Ovary (tissue), 9 donors: ENCODE data around the gene PRKG1. TPM values are rescaled to one million over a fixed set of nuclear protein-coding genes. Genes with fewer than 3 reads are reported as not detected.

ENCODE experiments used
- DNase-seq, 5 donors: peaks; one replicate each; pipeline ENCODE4 v3.0.0-alpha.2; 2019 to 2020
- H3K27ac ChIP-seq, 2 donors: fragments of 200-600 bp; one replicate each; pipeline versions ENCODE4 v1.5.1 to v1.8.0; 2019 to 2022
- H3K27me3 ChIP-seq: fragments of 200-600 bp; one replicate; pipeline ENCODE4 v1.8.0; 2022
- H3K36me3 ChIP-seq: fragments of 200-600 bp; sonication (generic); one replicate; pipeline ENCODE4 v1.5.1; 2019
- H3K4me1 ChIP-seq: one replicate; pipeline ENCODE4 v1.8.1; 2013; ENCODE audit warnings: mild to moderate bottlenecking, moderate library complexity; ENCODE audit not compliant: insufficient read depth
- H3K4me3 ChIP-seq: fragments of 200-600 bp; sonication (generic); one replicate; pipeline ENCODE4 v1.5.1; 2017
- H3K9me3 ChIP-seq, 2 donors: fragments of 200-600 bp in 1 of 2; sonication (generic) in 1 of 2; one replicate each; pipeline versions ENCODE4 v1.5.1 to v1.8.1; 2013 to 2019; ENCODE audit warnings: mild to moderate bottlenecking in 1 of 2, moderate library complexity in 1 of 2
- EP300 ChIP-seq: sonication (generic); formaldehyde crosslinking; IDR thresholded peaks from one replicate; pipeline ENCODE4 v1.6.1; 2017; ENCODE audit warnings: antibody characterized with exemption
- POLR2A ChIP-seq: fragments of 450-650 bp; IDR thresholded peaks from one replicate; pipeline ENCODE4 v1.6.1; 2017; ENCODE audit warnings: antibody characterized with exemption, mild to moderate bottlenecking, moderate library complexity
- WGBS, 3 donors: extraction: QIAGEN DNeasy Blood & Tissue Kit in 1 of 3; methylation state at CpG; one replicate each; pipeline versions ENCODE4 v1.1.5 to v1.1.7; 2013 to 2017; 5-methylcytosine and 5-hydroxymethylcytosine counted together
- intact Hi-C, 4 donors: fragments of 100-400 bp; cut with DNase I; formaldehyde crosslinking; loops; one replicate each; pipeline versions ENCODE4 v1.11.0 to v1.15.1; 2022 to 2023
- polyA plus RNA-seq, 2 donors: library from polyadenylated mRNA; stranded (reverse); fragments of 200-250 nt in 1 of 2; fragments of 350-450 nt in 1 of 2; fragmentation: Illumina TruSeq in 1 of 2; extraction: RNeasy Lipid Tissue Mini Kit (QIAGEN cat#74804) in 1 of 2; gene quantifications; one replicate each; pipeline ENCODE4 v1.2.3, GENCODE V29; 2013 to 2014
- total RNA-seq, 7 donors: library from RNA; depleted of rRNA in 2 of 7; stranded (reverse); fragments of >200 nt in 2 of 7; fragmentation: NEBNext Ultra II Directional in 3 of 7; extraction: Animal tissue kit (Norgen Biotek cat#: 25700) in 3 of 7; gene quantifications; one replicate each; pipeline versions ENCODE4 v1.1.0 to v1.2.4, GENCODE V29; 2016 to 2023
- TF ChIP-seq, protein P1 (sequence below), 3 donors: fragments of 450-650 bp in 2 of 3; fragments of 200-600 bp in 1 of 3; IDR thresholded peaks; one replicate each; pipeline versions ENCODE4 v1.5.1 to v1.8.0; 2016 to 2022; ENCODE audit warnings: antibody characterized with exemption in 3 of 3, mild to moderate bottlenecking in 1 of 3
- donor health status: DM: no; HTN: no; CAD: no; lungs with moderate emphysema.
- donor health status: DM: no; HTN: no; CAD: no.
- donor health status: Bipolar disorder and iron deficiency.
- donor health status: DM: yes; HTN: yes; CAD: no.
- donor health status: DM: no; HTN: no; CAD: no.
- donor health status: DM: yes; HTN: yes; CAD: no.

PRKG1 gene
- total and polyA plus RNA-seq, 9 donors = 2.8 to 21.1 (median 15.7) TPM

DNA sequence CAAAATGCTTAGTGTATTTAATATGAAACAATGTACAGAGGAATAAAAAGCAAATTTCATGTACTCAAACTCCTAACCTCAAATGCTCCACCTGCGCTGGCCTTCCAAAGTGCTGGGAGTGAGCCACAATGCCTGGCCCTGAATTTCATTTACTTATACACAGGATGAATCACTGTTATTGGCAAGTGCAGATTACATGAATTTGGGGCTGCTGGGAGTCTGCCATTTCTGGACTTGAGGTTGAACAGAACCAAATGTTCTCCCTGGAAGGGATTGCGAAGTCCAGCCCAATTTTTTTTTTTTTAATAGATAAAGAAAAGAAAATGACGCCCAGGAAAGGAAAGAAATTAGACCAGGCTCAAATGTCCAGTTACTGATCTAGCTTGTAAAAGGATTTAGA, 631.9 kb downstream of the PRKG1 start:
- Histone ChIP-seq H3K27ac (no peak overlapping the region), H3K9me3 (no peaks in the 10 kb centered on the region), H3K4me3 (no peak overlapping the region), H3K27me3 (no peaks in the 10 kb centered on the region), H3K36me3 (no peaks in the 10 kb centered on the region), H3K4me1 (no peaks in the 10 kb centered on the region)
- peak; percentile 79 to 96 (median 89) for DNase-seq
- intact Hi-C loops = loop anchor here in 2 of 4 donors (10.0 kb wide), 1 partner anchor 189 kb away; no protein-coding TSS in a partner anchor
- TF ChIP-seq, protein P1, sequence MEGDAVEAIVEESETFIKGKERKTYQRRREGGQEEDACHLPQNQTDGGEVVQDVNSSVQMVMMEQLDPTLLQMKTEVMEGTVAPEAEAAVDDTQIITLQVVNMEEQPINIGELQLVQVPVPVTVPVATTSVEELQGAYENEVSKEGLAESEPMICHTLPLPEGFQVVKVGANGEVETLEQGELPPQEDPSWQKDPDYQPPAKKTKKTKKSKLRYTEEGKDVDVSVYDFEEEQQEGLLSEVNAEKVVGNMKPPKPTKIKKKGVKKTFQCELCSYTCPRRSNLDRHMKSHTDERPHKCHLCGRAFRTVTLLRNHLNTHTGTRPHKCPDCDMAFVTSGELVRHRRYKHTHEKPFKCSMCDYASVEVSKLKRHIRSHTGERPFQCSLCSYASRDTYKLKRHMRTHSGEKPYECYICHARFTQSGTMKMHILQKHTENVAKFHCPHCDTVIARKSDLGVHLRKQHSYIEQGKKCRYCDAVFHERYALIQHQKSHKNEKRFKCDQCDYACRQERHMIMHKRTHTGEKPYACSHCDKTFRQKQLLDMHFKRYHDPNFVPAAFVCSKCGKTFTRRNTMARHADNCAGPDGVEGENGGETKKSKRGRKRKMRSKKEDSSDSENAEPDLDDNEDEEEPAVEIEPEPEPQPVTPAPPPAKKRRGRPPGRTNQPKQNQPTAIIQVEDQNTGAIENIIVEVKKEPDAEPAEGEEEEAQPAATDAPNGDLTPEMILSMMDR (IDR thresholded peaks at IDR 0.05) = no peak
- TF ChIP-seq POLR2A (no peak), EP300 (no peak)
- WGBS, 3 donors = 9 to 11% (median 11%) methylated on average over 3 of the region's 3 CpGs

DNA sequence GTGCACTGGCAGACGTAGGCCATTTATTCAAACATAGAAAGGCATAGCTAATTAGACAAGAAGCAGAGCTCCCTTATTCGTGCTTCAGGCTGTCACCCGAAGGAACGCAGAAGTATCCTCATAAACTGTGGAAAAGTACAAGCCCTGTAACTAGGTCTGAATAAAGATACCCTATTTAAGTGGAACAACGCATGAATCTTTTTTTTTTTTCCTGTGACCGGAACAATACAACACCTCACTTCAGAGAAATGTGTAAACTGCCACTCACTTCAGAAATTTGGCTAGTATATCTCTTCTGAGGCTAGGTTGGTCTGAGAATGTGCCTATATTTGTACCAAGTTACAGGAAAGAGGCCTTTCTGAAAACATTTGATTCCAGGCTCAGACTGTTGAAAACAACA, 633.1 kb downstream of the PRKG1 start:
- H3K36me3 ChIP-seq = no peaks in the 10 kb centered on the region
- no peaks in the 10 kb centered on the region for H3K27me3 ChIP-seq
- WGBS, 3 donors = 78 to 94% (median 92%) methylated on average over 6 of the region's 6 CpGs
- no peaks in the 10 kb centered on the region for H3K9me3 ChIP-seq
- H3K27ac ChIP-seq = no peak overlapping the region
- intact Hi-C loops = loop anchor here in 2 of 4 donors (10.0 kb wide), 1 partner anchor 187 kb away; no protein-coding TSS in a partner anchor
- H3K4me3 ChIP-seq = no peak overlapping the region
- DNase-seq = no peak
- no peaks in the 10 kb centered on the region for H3K4me1 ChIP-seq
- TF ChIP-seq POLR2A (no peak), EP300 (no peak)
- TF ChIP-seq, protein P1 (IDR thresholded peaks at IDR 0.05) = no peak

DNA sequence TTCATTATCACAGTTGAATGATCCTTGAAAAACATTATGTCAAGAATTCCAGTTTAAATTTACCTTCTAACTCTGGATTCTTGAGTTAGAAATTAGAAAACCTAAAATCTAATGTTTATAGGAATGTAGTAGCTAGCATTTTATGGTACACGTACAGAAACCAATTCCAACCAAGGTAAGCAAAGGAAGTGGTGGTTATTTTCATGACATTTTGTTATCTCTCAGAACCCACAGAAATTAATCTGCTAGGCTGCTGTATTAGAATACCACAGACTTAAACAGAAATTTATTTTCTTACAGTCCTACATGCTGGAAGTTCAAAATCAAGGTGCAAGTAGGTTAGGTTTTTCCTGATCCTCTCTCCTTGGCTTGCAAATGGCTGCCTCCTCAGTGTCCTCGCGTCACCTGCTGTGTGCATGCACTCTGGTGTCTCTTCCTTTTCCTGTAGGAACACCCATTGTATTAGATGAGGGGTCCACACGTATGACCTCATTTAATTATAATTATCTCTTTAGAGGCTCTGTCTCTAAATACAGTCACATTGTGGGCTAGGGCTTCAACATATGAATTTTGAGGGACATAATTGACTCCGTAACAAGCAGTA, 633.6 kb downstream of the PRKG1 start:
- intact Hi-C loops = loop anchor here in 2 of 4 donors (10.0 kb wide), 1 partner anchor 187 kb away; no protein-coding TSS in a partner anchor
- Histone ChIP-seq H3K4me3 (no peak overlapping the region), H3K4me1 (no peaks in the 10 kb centered on the region), H3K36me3 (no peaks in the 10 kb centered on the region), H3K27ac (no peak overlapping the region), H3K27me3 (no peaks in the 10 kb centered on the region), H3K9me3 (no peaks in the 10 kb centered on the region)
- WGBS, 3 donors = 89 to 95% (median 92%) methylated on average over 5 of the region's 5 CpGs
- DNase-seq = no peak
- TF ChIP-seq, protein P1 (IDR thresholded peaks at IDR 0.05) = no peak
- TF ChIP-seq POLR2A = no peak
- TF ChIP-seq EP300 = no peak

DNA sequence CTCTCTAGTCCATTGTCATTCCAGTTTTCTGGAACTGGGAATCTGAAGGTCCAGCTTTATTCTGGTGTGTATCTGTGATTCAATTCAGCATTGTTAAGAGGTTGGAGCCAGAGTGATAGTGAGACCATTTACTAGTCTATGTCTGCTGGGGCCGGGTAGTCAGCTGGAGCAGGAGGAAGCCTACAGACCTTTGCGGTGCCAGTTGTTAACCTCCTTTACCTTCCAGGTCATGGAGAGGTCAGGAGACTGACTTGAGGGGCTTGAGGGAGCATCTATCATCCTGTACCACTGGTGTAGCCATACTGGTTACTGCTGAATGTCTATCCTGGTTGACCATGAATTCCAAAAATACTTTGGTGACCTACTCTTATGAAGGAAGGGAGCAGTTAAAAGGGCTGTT, 634.3 kb downstream of the PRKG1 start:
- DNase-seq = no peak
- Histone ChIP-seq H3K4me3 (no peak overlapping the region), H3K9me3 (no peaks in the 10 kb centered on the region), H3K4me1 (no peaks in the 10 kb centered on the region), H3K36me3 (no peaks in the 10 kb centered on the region), H3K27ac (no peak overlapping the region), H3K27me3 (no peaks in the 10 kb centered on the region)
- 83 to 93% (median 89%) methylated on average over 2 of the region's 2 CpGs for WGBS, 3 donors
- intact Hi-C loops = loop anchor here in 2 of 4 donors (10.0 kb wide), 1 partner anchor 186 kb away; no protein-coding TSS in a partner anchor
- TF ChIP-seq, protein P1 (IDR thresholded peaks at IDR 0.05) = no peak
- TF ChIP-seq EP300 = no peak
- no peak for TF ChIP-seq POLR2A
